Esophagus muscularis mucosa (tissue), 4 donors: Measurements from ENCODE around the gene PIWIL4. TPM values are rescaled to one million over a fixed set of nuclear protein-coding genes. Genes with fewer than 3 reads are reported as not detected.

ENCODE experiments used
- DNase-seq: peaks from one replicate; pipeline ENCODE4 v3.0.0-alpha.2; 2017; ENCODE audit errors: extremely low spot score
- H3K27ac ChIP-seq, 4 donors: fragments of 200-600 bp; sonication (generic); replicated peaks in 1 of 4; 1 replicate in 3 of 4; 2 replicates in 1 of 4; pipeline ENCODE4 v1.5.1; 2016 to 2019; ENCODE audit warnings: mild to moderate bottlenecking in 1 of 4
- H3K27me3 ChIP-seq, 4 donors: fragments of 200-600 bp; sonication (generic); one replicate each; pipeline versions ENCODE4 v1.5.1 to v1.6.0; 2016 to 2019
- H3K36me3 ChIP-seq, 4 donors: fragments of 200-600 bp; sonication (generic); one replicate each; pipeline ENCODE4 v1.5.1; 2016 to 2019
- H3K4me1 ChIP-seq, 4 donors: fragments of 200-600 bp; sonication (generic); one replicate each; pipeline ENCODE4 v1.5.1; 2016 to 2019
- H3K4me3 ChIP-seq, 4 donors: fragments of 200-600 bp; sonication (generic); 1 replicate in 2 of 4; 2 replicates in 2 of 4; pipeline ENCODE4 v1.5.1; 2016 to 2019; ENCODE audit warnings: mild to moderate bottlenecking in 4 of 4, moderate library complexity in 1 of 4
- H3K9me3 ChIP-seq, 4 donors: fragments of 200-600 bp; sonication (generic); 1 replicate in 3 of 4; 2 replicates in 1 of 4; pipeline ENCODE4 v1.5.1; 2016 to 2019
- EP300 ChIP-seq: sonication (generic); formaldehyde crosslinking; IDR thresholded peaks from one replicate; pipeline ENCODE4 v1.6.1; 2017; ENCODE audit warnings: antibody characterized with exemption
- POLR2A ChIP-seq: fragments of 450-650 bp; IDR thresholded peaks from one replicate; pipeline ENCODE4 v1.6.1; 2017; ENCODE audit warnings: antibody characterized with exemption, moderate library complexity, mild to moderate bottlenecking, low read depth
- POLR2AphosphoS5 ChIP-seq, 2 donors: sonication (generic); formaldehyde crosslinking; IDR thresholded peaks; one replicate each; pipeline ENCODE4 v1.6.1; 2017; ENCODE audit warnings: antibody characterized with exemption in 2 of 2
- WGBS: methylation state at CpG from one replicate; pipeline ENCODE4 v1.1.5; 2018; 5-methylcytosine and 5-hydroxymethylcytosine counted together
- intact Hi-C: fragments of 100-400 bp; cut with DNase I; formaldehyde crosslinking; loops from one replicate; pipeline ENCODE4 v1.15.1; 2023
- total RNA-seq, 4 donors: library from RNA; depleted of rRNA; stranded (reverse); fragments of >200 nt; gene quantifications; one replicate each; pipeline versions ENCODE4 v1.1.0 to v1.2.1, GENCODE V29; 2016
- TF ChIP-seq, protein P1 (sequence below), 3 experiments: fragments of 200-600 bp in 2 of 3; fragments of 450-650 bp in 1 of 3; sonication (generic) in 2 of 3; IDR thresholded peaks; one replicate each; pipeline ENCODE4 v1.5.1; 2017 to 2019; ENCODE audit warnings: antibody characterized with exemption in 3 of 3, mild to moderate bottlenecking in 2 of 3, moderate library complexity in 1 of 3

The PIWIL4 gene
- total RNA-seq, 4 donors from 2014 or later = 3.2 to 4.5 (median 4.1) TPM

DNA sequence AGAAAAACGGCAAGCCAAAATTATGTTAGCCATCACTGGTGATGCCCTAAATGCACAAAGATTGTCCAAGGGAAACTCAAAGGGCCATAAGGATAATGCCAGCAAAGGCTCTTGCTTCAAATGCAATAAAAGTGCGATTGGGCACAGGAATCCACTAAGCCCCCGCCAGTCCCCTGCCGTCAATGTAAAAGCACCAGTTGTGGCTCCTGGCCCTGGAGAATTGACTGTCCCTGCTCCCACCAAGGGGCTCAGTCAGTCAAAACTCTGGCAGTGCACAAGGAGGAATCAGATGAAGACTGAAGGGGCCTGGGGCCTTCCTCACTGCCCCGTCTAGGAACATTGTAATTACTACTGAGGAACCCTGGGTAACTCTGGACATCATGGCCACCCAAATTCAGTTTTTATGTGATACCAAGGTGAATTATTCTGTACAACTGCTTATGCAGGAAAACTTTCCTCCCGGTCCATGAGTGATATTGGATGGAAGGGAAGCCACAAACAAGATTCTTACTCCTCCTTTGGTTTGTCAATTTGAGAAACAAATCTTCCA is 85.6 kb downstream of the PIWIL4 start:
- H3K27ac ChIP-seq = no peak overlapping the region
- intact Hi-C loops = no loop called here
- peak; percentile 39 for DNase-seq

DNA sequence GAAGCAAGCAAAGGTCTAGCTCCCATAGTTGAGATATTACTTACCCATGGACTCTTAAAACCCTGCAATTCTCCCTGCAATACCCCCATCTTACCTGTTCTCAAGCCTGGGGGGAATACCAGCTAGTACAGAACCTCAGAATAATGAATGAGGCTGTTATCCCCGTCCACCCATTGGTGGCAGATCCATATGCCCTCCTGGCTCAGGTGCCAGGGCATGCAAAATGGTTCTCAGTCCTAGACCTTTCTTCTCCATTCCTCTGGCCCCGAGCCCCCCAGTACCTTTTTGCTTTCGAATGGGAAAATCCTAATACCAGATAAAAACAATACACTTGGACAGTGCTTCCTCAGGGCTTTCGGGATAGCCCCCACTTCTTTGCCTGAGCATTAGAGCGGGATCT is 86.4 kb downstream of the PIWIL4 start:
- intact Hi-C loops = no loop called here
- peaks cover 0 to 11% (median 0%) of the 10 kb centered on the region in 4 donors for H3K4me1 ChIP-seq
- WGBS = 94% methylated on average over 5 of the region's 5 CpGs
- no peaks in the 10 kb centered on the region for H3K36me3 ChIP-seq
- H3K9me3 ChIP-seq = no peaks in the 10 kb centered on the region
- no peak overlapping the region for H3K4me3 ChIP-seq
- DNase-seq = no peak
- no peak for TF ChIP-seq POLR2A
- TF ChIP-seq, protein P1, sequence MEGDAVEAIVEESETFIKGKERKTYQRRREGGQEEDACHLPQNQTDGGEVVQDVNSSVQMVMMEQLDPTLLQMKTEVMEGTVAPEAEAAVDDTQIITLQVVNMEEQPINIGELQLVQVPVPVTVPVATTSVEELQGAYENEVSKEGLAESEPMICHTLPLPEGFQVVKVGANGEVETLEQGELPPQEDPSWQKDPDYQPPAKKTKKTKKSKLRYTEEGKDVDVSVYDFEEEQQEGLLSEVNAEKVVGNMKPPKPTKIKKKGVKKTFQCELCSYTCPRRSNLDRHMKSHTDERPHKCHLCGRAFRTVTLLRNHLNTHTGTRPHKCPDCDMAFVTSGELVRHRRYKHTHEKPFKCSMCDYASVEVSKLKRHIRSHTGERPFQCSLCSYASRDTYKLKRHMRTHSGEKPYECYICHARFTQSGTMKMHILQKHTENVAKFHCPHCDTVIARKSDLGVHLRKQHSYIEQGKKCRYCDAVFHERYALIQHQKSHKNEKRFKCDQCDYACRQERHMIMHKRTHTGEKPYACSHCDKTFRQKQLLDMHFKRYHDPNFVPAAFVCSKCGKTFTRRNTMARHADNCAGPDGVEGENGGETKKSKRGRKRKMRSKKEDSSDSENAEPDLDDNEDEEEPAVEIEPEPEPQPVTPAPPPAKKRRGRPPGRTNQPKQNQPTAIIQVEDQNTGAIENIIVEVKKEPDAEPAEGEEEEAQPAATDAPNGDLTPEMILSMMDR (IDR thresholded peaks at IDR 0.05) = no peak
- no peak for TF ChIP-seq POLR2AphosphoS5 (IDR thresholded peaks at IDR 0.05)
- TF ChIP-seq EP300 = no peak
- H3K27me3 ChIP-seq = no peaks in the 10 kb centered on the region
- no peak overlapping the region for H3K27ac ChIP-seq

More for the DNA sequence above, 85.6 kb downstream of the PIWIL4 start:
- WGBS = 93% methylated on average over 6 of the region's 6 CpGs
- no peaks in the 10 kb centered on the region for H3K36me3 ChIP-seq
- H3K27me3 ChIP-seq = no peaks in the 10 kb centered on the region
- no peak for TF ChIP-seq POLR2A
- TF ChIP-seq, protein P1 (IDR thresholded peaks at IDR 0.05) = no peak
- TF ChIP-seq EP300 = no peak
- TF ChIP-seq POLR2AphosphoS5 (IDR thresholded peaks at IDR 0.05) = no peak
- H3K4me1 ChIP-seq = peaks cover 0 to 8% (median under 1%) of the 10 kb centered on the region in 4 donors
- no peak overlapping the region for H3K4me3 ChIP-seq
- H3K9me3 ChIP-seq = no peaks in the 10 kb centered on the region

DNA sequence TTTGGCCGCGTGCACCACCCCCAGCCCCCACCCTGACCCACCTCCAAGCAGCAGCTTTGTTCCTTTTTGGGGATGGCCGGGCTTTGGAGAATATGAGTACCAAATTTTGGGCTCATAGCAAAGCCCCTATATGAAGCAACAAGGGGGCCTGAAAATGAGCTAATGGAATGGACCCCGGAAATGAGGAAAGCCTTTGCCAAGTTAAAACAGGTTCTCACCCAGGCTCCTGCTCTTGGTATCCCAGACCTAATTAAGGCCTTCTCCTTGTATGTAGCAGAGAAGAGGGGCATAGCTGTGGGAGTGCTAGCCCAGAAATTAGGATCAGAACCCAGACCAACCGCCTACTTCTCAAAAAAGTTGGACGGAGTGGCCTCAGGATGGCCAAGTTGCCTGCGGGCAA is 87.0 kb downstream of the PIWIL4 start:
- peaks cover 0 to 11% (median 0%) of the 10 kb centered on the region in 4 donors for H3K4me1 ChIP-seq
- TF ChIP-seq, protein P1 (IDR thresholded peaks at IDR 0.05) = no peak
- no peak for TF ChIP-seq POLR2AphosphoS5 (IDR thresholded peaks at IDR 0.05)
- intact Hi-C loops = no loop called here
- H3K36me3 ChIP-seq = no peaks in the 10 kb centered on the region
- DNase-seq = no peak
- H3K27me3 ChIP-seq = no peaks in the 10 kb centered on the region
- 95% methylated on average over 6 of the region's 7 CpGs for WGBS
- no peaks in the 10 kb centered on the region for H3K9me3 ChIP-seq
- no peak overlapping the region for H3K27ac ChIP-seq
- no peak overlapping the region for H3K4me3 ChIP-seq

DNA sequence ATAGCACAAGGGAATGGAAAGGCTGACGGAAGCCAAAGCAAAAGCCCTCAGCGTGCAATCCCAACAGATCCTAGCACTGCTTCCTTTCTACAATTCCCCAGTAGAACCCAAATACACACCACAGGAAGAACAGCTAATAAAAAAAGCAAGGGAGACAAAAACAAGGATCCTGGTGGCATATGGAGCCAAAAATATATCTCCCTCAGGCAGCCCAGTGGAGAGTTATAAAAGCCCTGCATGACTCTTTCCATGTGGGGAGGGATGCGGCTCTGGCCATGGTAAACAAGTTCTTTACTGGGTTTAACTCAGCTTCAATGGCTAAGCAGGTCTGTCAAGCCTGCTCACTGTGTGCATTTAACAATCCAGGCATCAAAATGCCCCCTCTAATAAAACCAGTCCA is 88.1 kb downstream of the PIWIL4 start:
- intact Hi-C loops = no loop called here
- H3K4me3 ChIP-seq = no peak overlapping the region
- no peak for TF ChIP-seq EP300
- no peak for TF ChIP-seq POLR2AphosphoS5 (IDR thresholded peaks at IDR 0.05)
- TF ChIP-seq, protein P1 (IDR thresholded peaks at IDR 0.05) = no peak
- no peak for TF ChIP-seq POLR2A
- DNase-seq = no peak
- no peak overlapping the region for H3K27ac ChIP-seq
- no peaks in the 10 kb centered on the region for H3K9me3 ChIP-seq
- 83% methylated on average over 3 of the region's 3 CpGs for WGBS
- H3K36me3 ChIP-seq = no peaks in the 10 kb centered on the region
- no peaks in the 10 kb centered on the region for H3K27me3 ChIP-seq
- H3K4me1 ChIP-seq = peaks cover 0 to 8% (median 0%) of the 10 kb centered on the region in 4 donors

DNA sequence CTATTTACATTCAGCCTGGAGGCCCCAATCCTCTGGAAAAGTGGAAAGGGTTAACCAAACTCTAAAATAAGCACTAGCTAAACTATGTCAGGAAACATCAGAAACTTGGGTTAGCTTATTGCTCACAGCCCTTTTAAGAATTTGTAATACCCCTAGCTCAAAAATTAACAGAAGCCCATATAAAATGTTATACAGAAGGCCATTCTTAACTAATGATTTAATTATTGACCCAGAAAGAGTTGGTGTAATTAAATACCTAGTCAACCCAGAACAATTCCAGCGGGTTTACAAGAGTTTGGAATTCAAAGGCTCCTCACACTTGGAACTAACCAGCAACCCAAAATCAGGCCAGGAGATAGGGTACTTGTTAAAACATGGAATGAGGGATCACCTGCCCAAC is 88.8 kb downstream of the PIWIL4 start:
- H3K9me3 ChIP-seq = no peaks in the 10 kb centered on the region
- WGBS = 83% methylated on average over 1 of the region's 1 CpG
- no peaks in the 10 kb centered on the region for H3K36me3 ChIP-seq
- peaks cover 0 to 5% (median 0%) of the 10 kb centered on the region in 4 donors for H3K4me1 ChIP-seq
- TF ChIP-seq POLR2AphosphoS5 (IDR thresholded peaks at IDR 0.05) = no peak
- TF ChIP-seq, protein P1 (IDR thresholded peaks at IDR 0.05) = no peak
- TF ChIP-seq EP300 = no peak
- no peak for TF ChIP-seq POLR2A
- no peak overlapping the region for H3K27ac ChIP-seq
- no peak overlapping the region for H3K4me3 ChIP-seq
- no peaks in the 10 kb centered on the region for H3K27me3 ChIP-seq
- intact Hi-C loops = no loop called here
- DNase-seq = no peak
